PC-9 (cell line): ENCODE data around the gene TTC36. TPM values are rescaled to one million over a fixed set of nuclear protein-coding genes. Genes with fewer than 3 reads are reported as not detected.

Source experiments
- BruUV-seq: library from RNA; stranded (reverse); fragments of 400-500 nt; replicated peaks from 2 replicates; lab custom pipeline; 2021; lab: Mats Ljungman, UMichigan
- CTCF ChIA-PET: fragments of 300-600 bp; sonication (Branson Sonifier 250); formaldehyde crosslinking; loops from one replicate; lab custom pipeline; 2022; ENCODE audit warnings: antibody characterized with exemption; lab: Charles Lee
- POLR2A ChIA-PET: fragments of 300-600 bp; sonication (Branson Sonifier 250); formaldehyde crosslinking; loops from one replicate; lab custom pipeline; 2022; ENCODE audit warnings: antibody characterized with exemption; ENCODE audit not compliant: unreplicated experiment; lab: Charles Lee
- DNase-seq, 2 experiments: peaks; one replicate each; pipeline versions ENCODE4 v3.0.0 to v3.0.0-alpha.2; 2015 to 2022; ENCODE audit warnings: mixed read lengths in 1 of 2
- H2AFZ ChIP-seq: fragments of 200-600 bp; sonication (generic); 2 replicates; pipeline ENCODE4 v1.8.1; 2017; ENCODE audit warnings: antibody characterized with exemption
- H3F3A ChIP-seq: fragments of 200-600 bp; sonication (generic); 2 replicates; pipeline ENCODE4 v1.8.1; 2017; ENCODE audit warnings: antibody characterized with exemption, mild to moderate bottlenecking, low read depth; ENCODE audit not compliant: insufficient read depth
- H3K27ac ChIP-seq: fragments of 200-600 bp; sonication (generic); 2 replicates; pipeline ENCODE4 v1.6.1; 2016; ENCODE audit warnings: mixed run types
- H3K27me3 ChIP-seq: fragments of 200-600 bp; sonication (generic); 2 replicates; pipeline ENCODE4 v1.6.1; 2016; ENCODE audit warnings: low read depth, mixed run types; ENCODE audit not compliant: insufficient read depth
- H3K36me3 ChIP-seq: fragments of 200-600 bp; sonication (generic); 2 replicates; pipeline ENCODE4 v1.6.1; 2016; ENCODE audit warnings: low read depth, mixed run types
- H3K4me1 ChIP-seq: fragments of 200-600 bp; sonication (generic); replicated peaks from 2 replicates; pipeline ENCODE4 v1.6.1; 2016; ENCODE audit warnings: mixed run types; ENCODE audit not compliant: insufficient read depth
- H3K4me2 ChIP-seq: fragments of 200-600 bp; sonication (generic); 2 replicates; pipeline ENCODE4 v1.6.1; 2017; ENCODE audit warnings: mixed run types
- H3K4me3 ChIP-seq: fragments of 200-600 bp; sonication (generic); 2 replicates; pipeline ENCODE4 v1.6.1; 2016; ENCODE audit warnings: mixed run types
- H3K79me2 ChIP-seq: fragments of 200-600 bp; sonication (generic); 2 replicates; pipeline ENCODE4 v1.6.1; 2017; ENCODE audit warnings: low read depth, mixed run types
- H3K9me2 ChIP-seq: fragments of 200-600 bp; sonication (generic); 2 replicates; pipeline ENCODE4 v1.8.1; 2017; ENCODE audit warnings: mild to moderate bottlenecking; ENCODE audit not compliant: insufficient read depth
- H3K9me3 ChIP-seq: fragments of 200-600 bp; sonication (generic); 2 replicates; pipeline ENCODE4 v1.8.1; 2016; ENCODE audit warnings: low read depth; ENCODE audit not compliant: insufficient read depth
- H4K20me1 ChIP-seq: fragments of 200-600 bp; sonication (generic); 2 replicates; pipeline ENCODE4 v1.8.1; 2017; ENCODE audit not compliant: insufficient read depth
- CTCF ChIP-seq: fragments of 200-600 bp; sonication (generic); conservative IDR thresholded peaks from 2 replicates; pipeline ENCODE4 v1.6.1; 2017; ENCODE audit warnings: mixed run types, antibody characterized with exemption, mild to moderate bottlenecking, moderate library complexity
- EZH2 ChIP-seq: fragments of 200-600 bp; sonication (generic); IDR thresholded peaks from 2 replicates; pipeline ENCODE4 v1.8.0; 2017; ENCODE audit warnings: antibody characterized with exemption, low read depth
- intact Hi-C: fragments of 100-400 bp; cut with micrococcal nuclease; formaldehyde crosslinking; loops from one replicate; pipeline ENCODE4 v1.10.0; 2022; ENCODE audit not compliant: unreplicated experiment
- total RNA-seq: library from RNA; stranded (reverse); gene quantifications from 2 replicates; pipeline ENCODE4 v1.2.3, GENCODE V29; 2021

Gene TTC36
- total RNA-seq, 1 experiment from 2014 or later, result 0.41 TPM

GRCh38 chr11:118497831-118498230, 29.4 kb upstream of the TTC36 start:
- CTCF ChIA-PET, result no interaction called here
- Histone ChIP-seq H3K9me2 (no peaks in the 10 kb centered on the region), H3K36me3 (peaks cover 74% of the 10 kb centered on the region), H3K4me1 (no peaks in the 10 kb centered on the region), H2AFZ (no peak overlapping the region), H3F3A (peaks cover 14% of the 10 kb centered on the region; the same call in 1 of the 2 replicates), H3K9me3 (no peaks in the 10 kb centered on the region), H3K27ac (no peak overlapping the region), H3K27me3 (no peaks in the 10 kb centered on the region), H3K79me2 (no peaks in the 10 kb centered on the region), H4K20me1 (peaks cover 3% of the 10 kb centered on the region), H3K4me3 (no peak overlapping the region), H3K4me2 (no peak overlapping the region)
- BruUV-seq, result no TSS peak
- intact Hi-C loops, result no loop called here
- no peak for DNase-seq
- TF ChIP-seq CTCF (no peak), EZH2 (no peak)
- POLR2A ChIA-PET, result no interaction called here

GRCh38 chr11:118503216-118503615, 24.1 kb upstream of the TTC36 start:
- intact Hi-C loops, result no loop called here
- TF ChIP-seq EZH2 (no peak), CTCF (no peak)
- Histone ChIP-seq H3K4me1 (no peaks in the 10 kb centered on the region), H4K20me1 (no peaks in the 10 kb centered on the region), H3K4me3 (no peak overlapping the region), H3K36me3 (peaks cover 46% of the 10 kb centered on the region), H3K4me2 (no peak overlapping the region), H2AFZ (no peak overlapping the region), H3K27ac (no peak overlapping the region), H3K27me3 (no peaks in the 10 kb centered on the region), H3K79me2 (no peaks in the 10 kb centered on the region), H3F3A (0 out of 2 replicates have a peak, but pooled peaks cover 2% of the 10 kb centered on the region), H3K9me3 (no peaks in the 10 kb centered on the region), H3K9me2 (no peaks in the 10 kb centered on the region)
- peak in 1 of 2 experiments; percentile 30 for DNase-seq
- ChIA-PET CTCF (interaction anchor here (0.7 kb wide), 1 partner anchor 316 kb away, joined by 8 read pairs; no protein-coding TSS in a partner anchor), POLR2A (no interaction called here)
- BruUV-seq, result no TSS peak

- POLR2A ChIA-PET, result no interaction called here
- Histone ChIP-seq H3K9me3 (no peaks in the 10 kb centered on the region), H3F3A (peaks cover 11% of the 10 kb centered on the region; the same call in 1 of the 2 replicates), H3K4me2 (no peak overlapping the region), H3K4me3 (no peak overlapping the region), H2AFZ (no peak overlapping the region), H3K9me2 (no peaks in the 10 kb centered on the region), H3K27ac (no peak overlapping the region), H3K36me3 (peaks cover 44% of the 10 kb centered on the region), H3K79me2 (no peaks in the 10 kb centered on the region), H3K4me1 (no peaks in the 10 kb centered on the region), H3K27me3 (no peaks in the 10 kb centered on the region), H4K20me1 (peaks cover 6% of the 10 kb centered on the region; the same call in 1 of the 2 replicates)
- intact Hi-C loops, result loop anchor here (5.0 kb wide), 1 partner anchor 39 kb away; no protein-coding TSS in a partner anchor
- DNase-seq, result no peak
- BruUV-seq, result no TSS peak
- TF ChIP-seq EZH2 (no peak), CTCF (no peak)
- CTCF ChIA-PET, result no interaction called here
Measured at GRCh38 chr11:118511601-118512000, 15.7 kb upstream of the TTC36 start.
